Activated T-helper 9 cell treated with anti-CD3 and anti-CD28 coated beads, Interleukin-2, amount 50 U/mL, for 16 hours (primary cell): ENCODE results near the gene EDAR.

Experiments
- DNase-seq: peaks from one replicate; pipeline ENCODE4 v3.0.0-alpha.2; 2020; ENCODE audit warnings: low read depth

Gene EDAR

GRCh38 chr2:108923736-108924579, 65.1 kb downstream of the EDAR start:
- DNase-seq = no peak

- no peak for DNase-seq
Measured at GRCh38 chr2:108923019-108923700, 65.9 kb downstream of the EDAR start.

- no peak for DNase-seq
Measured at GRCh38 chr2:108922141-108922915, 66.7 kb downstream of the EDAR start.

- no peak for DNase-seq
Measured at GRCh38 chr2:108921096-108922030, 67.7 kb downstream of the EDAR start.

- no peak for DNase-seq
Measured at GRCh38 chr2:108920686-108921085, 68.3 kb downstream of the EDAR start.

GRCh38 chr2:108919571-108920373, 69.2 kb downstream of the EDAR start:
- DNase-seq = no peak

- no peak for DNase-seq
Measured at GRCh38 chr2:108918941-108919341, 70.1 kb downstream of the EDAR start.

- DNase-seq = no peak
Measured at GRCh38 chr2:108918156-108918874, 70.7 kb downstream of the EDAR start.

GRCh38 chr2:108917526-108917925, 71.5 kb downstream of the EDAR start:
- no peak for DNase-seq

GRCh38 chr2:108916796-108917421, 72.1 kb downstream of the EDAR start:
- no peak for DNase-seq

GRCh38 chr2:108916122-108916795, 72.8 kb downstream of the EDAR start:
- DNase-seq = no peak

GRCh38 chr2:108912629-108912902, 76.5 kb downstream of the EDAR start:
- no peak for DNase-seq

GRCh38 chr2:108911807-108912628, 77.0 kb downstream of the EDAR start:
- no peak for DNase-seq

GRCh38 chr2:108911401-108911800, 77.6 kb downstream of the EDAR start:
- DNase-seq = no peak

GRCh38 chr2:108910541-108911396, 78.3 kb downstream of the EDAR start:
- no peak for DNase-seq

- DNase-seq = no peak
Measured at GRCh38 chr2:108910011-108910431, 79.0 kb downstream of the EDAR start.

- no peak for DNase-seq
Measured at GRCh38 chr2:108909275-108909823, 79.7 kb downstream of the EDAR start.
